NCI-H460 (cell line): ENCODE data around the gene CRACR2A. TPM values are rescaled to one million over a fixed set of nuclear protein-coding genes. Genes with fewer than 3 reads are reported as not detected.

Experiments used
- DNase-seq: peaks from one replicate; pipeline ENCODE4 v3.0.0-alpha.2; 2016; ENCODE audit warnings: low read depth; ENCODE audit errors: extremely low read depth
- total RNA-seq: library from RNA; depleted of rRNA; stranded (reverse); fragments of >200 nt; shearing (Covaris generic); gene quantifications from 2 replicates; pipeline ENCODE4 v1.2.3, GENCODE V29; 2014

CRACR2A gene
- total RNA-seq, 1 experiment from 2014 or later, result 4.2 TPM

DNA sequence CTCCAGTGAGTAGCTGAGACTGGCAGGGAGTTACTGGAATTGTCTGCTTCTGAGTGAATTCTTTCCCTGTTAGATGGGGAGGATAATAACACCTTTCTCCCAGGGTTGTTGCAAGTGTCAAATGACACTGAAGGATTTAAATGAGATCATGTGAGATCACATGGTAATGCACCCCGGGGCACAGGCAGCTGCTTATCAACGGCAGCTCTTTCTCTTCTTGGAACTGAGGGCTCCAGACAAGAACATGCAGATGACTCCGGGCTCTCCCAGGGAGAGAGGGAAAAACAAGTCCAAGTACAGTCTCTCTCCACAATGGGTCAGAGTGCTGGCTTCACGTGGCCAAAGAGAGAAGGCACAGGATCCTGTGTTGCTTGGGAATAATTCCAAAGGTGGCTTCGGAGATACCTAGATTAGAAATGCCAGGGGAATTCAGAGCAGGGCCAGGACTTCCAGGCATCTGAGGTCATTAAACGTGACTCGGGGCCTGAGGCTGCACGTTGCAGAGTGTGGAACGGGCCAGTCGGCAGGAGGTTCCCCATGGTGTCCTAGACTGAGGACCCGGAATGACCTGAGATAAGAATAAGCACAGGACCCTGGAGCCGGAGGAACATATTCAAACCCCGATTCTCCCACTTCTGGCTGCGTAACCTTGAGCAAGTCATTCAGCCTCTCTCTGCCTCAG lies 152.7 kb downstream of the CRACR2A start:
- no peak for DNase-seq

DNA sequence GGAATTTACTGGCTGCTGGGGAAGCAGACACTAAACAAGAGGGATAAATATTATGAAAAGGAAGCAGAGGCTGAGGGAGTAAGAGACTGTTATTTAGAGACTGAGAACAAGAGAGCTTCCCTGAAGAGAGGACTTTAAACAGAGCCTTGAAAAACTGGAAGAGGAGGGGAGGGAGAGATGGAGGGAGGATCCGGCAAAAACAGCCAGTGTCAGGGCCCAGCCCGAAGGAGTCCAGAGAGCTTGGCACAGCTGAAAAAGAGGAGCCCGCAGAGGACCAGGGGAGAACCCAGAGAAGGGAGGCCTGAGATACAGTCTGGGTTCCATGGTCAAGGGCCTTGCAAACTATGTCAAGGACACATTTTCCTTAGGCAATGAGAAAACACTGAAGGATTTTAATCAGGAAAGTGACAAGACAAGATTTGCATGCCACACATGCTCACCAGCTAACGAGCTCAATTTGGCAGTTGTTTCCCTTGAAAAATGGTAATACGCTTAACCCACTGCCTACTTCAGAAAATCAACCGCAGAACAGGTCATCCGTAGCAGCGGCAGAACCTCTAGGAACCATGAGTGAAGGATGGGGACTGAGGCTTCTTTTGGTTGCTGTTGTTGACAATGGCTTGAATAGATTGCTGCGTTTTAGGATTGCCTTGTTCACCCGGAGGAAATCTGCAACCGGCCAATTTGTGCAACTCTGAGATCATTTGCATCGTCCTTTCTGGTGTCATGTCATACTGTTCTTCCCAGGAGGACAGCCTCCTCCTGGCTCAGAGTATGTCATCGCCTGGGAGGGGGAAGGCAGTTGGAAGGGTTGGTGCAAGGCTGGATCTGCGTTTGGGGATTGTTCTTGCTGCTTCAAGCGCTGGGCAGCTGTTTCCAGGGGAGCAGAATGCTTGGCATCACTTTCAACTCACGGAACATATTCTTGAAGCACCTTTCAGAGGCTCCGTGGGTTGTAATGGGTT lies 153.7 kb downstream of the CRACR2A start:
- DNase-seq, result no peak

DNA sequence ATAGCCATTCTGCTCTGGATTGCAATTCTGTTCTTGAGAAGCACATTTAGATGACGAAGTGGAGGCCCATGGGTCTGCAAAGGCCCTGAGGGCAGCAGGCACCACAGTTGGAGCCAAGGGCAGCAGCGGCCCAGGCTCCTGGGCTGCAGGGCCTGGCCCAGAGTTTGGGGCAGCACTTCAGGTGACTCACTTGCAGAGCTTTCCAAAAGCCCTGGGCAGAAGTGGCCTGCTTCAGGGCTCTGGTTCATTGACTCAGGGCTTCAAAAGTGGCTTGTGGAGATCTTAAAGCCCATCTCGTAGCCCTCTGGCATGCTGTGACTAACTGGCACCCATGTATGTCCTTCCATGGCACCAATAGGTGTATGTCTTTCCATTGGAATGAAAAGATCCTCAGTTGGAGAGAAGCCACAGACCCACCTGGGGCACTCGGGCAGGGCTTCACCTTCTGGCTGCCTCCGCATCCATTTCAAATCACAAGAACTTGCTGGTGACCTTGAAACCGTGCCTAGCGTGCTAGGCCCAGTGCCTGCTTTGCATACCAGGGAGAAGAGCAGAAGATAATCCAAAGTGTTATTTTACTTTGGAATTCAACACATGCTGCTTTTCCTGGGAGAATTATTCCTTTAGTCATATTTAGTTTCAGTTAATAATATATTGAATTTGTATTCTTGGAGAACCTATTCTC lies 155.2 kb downstream of the CRACR2A start:
- DNase-seq, result no peak

DNA sequence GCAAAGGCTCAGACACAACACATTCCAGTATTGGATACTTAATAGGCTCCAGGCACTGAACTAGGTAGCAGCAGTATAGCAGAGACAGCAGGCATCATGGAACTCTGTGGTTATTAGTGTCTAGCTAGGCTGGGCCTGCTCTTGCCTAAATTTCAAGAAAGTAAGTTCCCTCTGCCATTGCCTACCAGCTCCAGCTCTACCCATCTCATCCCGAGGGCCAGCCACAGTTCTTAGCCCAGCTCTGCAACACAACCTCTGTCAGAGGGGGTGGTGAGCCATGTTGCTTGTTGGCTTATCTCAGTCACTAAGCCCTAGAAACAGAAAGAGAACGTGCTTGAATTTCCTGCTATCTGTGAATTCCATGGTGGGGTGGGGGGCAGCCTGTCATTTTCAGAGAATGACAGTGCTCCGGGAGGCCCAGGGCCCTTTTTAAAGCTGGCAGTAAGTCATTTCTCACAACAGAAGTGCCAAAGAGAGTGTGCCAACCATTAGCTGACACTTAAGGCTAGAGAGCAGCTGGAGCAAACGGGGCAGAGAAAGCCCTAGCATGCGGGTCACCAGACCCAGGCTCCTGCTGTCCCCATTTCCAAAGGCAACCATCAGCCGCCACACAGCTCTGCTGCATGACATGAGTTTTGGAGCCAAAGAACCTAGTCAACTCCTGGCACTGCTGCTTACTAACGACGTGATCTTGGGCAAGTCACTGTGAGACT lies 156.1 kb downstream of the CRACR2A start:
- DNase-seq, result no peak

DNA sequence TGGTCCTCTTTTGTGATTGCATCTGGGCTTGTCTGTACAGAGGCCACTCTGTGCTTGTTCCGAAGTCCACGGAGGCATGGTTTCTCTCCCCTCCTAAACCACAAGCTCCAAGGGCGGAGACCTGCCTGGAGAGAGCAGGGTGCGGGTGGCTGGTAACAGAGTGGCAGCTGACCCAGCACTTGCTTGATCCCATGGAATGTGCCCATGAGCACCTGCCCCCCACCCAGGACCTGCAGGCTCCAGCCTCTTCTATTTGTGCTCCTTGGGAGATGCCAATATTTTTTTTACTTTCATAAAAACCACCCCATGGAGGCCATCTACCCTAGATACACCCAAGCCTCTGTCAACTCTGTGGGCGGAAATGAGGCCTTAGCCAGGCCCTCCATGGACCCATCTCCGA lies 157.2 kb downstream of the CRACR2A start:
- DNase-seq, result no peak

DNA sequence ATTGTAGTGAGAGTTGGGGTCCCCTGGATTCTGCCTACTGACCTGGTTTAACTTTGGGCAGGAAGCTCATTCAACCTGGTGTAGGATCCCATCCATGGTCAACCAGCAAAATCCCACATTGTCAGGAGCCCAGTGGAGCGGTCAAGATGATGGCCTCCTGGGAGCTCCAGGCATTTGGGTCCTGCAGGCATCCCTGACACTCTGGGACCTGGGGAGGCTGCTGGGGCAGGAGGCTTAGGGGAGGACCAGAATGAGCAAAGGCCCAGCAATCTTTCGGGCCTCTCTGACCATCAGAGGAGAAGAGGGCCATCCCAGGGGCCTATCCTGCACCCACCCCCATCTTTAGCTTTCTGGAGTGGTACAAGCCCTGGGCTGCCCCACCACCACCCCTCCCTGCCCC lies 157.9 kb downstream of the CRACR2A start:
- no peak for DNase-seq

DNA sequence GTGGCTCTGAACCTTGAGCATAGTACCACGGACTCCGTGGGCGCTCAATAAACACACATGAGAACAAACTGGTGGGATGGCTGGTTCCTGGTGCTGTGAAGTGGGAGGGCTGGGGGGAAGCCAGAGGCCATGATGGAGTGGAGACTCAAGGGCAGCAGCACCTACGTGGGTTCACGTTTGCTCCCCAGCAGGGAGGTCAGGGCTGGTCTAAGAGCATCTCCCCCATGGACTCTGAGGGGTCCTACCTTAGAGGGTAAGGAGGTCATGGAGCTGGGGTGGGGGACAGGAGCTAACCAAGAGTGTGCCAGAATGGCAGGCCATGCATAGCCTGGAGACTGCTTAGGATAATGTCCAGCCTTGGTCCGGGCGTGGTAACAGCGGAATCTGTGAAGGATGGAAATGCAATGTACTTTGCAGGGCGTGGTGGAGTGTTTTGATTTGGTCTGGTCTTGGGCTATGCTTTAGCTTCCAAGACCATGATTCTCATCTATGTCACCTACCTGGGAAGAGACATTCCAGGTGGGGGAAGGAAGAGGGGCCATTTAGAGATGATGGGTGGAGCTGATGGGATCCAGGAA lies 158.9 kb downstream of the CRACR2A start:
- no peak for DNase-seq

DNA sequence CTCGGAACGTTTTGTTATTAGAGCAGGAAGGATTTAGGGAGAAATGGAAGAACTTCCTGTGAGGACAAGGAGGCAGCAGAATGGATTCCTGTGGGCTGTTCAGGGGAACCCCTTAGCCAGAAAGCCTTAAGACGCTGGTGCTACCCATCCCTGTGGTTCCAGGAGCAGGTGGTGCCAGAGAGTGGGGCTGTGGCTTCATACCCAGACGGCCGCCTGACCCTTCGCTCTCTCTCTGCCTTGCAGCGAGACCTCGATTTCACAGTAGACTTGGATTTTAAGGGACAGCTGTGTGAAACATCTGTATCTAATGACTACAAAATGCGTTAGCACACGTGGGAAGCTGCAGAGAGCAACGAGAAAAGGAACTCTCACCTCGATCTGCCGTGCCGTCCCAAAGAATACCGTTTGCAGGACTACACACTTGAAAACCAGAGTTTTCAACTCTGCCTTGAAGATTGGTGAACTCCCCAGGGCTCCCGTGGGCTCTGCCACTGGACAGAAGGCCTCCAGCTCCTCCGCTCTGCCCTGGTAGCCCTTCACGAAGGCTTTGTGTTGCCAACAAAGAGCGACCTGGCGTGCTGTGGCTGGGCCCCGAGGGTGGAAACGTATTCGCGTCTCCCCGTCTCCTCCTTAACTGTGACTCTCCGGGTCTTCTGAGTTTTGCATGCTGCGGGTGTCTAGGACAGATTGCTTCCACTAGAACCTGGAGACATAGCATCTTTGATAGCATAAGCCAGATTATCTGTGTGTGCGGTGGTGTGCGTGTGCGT lies 159.9 kb downstream of the CRACR2A start:
- DNase-seq, result no peak

DNA sequence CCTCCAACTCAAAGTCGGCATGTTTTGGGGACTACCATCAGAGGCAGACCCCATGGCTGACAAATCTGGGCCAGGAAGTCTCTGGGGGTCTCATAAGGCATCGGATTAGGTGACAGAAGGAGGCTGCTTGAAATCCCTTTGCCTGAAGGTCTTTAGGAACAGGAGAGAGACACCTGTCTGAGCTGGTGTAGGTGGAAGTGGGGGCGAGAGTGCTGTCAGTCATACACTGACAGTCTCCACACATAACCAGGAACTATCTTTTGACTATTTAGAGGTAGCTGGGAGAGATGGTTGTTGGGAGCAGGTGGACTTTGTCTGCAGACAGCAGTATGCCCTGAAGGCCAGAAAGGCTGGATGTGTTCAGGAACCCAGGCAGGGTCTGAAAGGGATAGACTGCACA lies 163.2 kb downstream of the CRACR2A start:
- no peak for DNase-seq

DNA sequence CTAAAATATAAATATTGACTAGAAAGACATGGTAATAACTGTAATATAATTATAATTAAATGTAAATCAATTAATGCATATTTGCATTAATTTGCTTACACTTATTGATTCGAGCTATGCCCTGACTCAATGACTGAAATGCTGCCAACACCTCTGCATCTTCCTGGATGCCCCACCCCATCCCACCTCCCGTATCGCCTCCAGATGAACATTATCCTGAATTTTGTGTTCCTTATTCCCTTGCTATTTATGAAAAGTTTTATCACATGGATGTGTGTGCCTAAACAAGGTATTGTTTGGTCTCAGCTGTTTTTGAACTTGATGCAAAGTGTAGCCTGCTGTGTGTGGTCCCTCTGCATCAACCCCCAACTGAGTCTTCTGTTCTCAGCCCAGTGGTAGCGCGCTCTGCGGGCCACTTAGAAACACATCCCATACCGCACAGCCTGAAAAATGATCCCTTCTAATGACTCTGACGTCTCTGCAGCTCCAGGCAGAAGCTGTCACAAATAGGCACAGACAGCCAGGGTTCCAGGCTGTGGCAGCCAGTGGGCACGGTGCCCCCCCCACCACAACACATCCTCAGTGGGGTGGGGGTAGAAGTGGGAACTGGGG lies 165.4 kb downstream of the CRACR2A start:
- DNase-seq, result no peak

DNA sequence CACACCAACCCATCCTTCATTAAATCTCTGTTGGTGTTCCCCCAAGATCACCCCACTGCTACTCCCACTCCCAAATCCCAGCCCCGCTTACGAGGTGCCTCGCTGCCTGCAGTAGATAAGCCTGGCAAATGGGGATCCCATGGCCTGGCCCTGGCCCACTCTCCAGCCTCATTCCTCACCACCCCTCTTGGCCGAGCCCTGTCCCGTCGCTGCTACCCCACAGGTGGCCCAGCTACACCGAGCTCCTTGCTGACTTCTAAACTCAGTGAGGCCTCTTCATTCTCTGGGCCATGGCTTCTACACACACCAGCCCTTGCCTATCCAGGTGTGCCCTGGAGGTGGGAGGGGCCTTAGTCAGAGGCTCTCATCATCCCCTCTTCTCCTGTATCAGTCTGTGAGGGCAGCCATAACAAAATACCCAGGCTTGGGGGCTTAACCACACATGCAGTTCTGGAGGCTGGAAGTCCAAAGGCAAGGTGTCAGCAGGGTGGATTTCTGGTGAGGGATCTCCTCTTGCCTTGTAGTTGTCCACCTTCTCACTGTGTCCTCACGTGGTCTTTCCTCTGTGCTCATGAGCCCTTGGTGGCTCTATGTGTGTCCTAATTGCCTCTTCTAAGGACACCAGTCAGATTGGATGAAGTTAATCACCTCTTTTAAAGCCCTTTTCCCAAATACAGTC lies 169.1 kb downstream of the CRACR2A start:
- no peak for DNase-seq

DNA sequence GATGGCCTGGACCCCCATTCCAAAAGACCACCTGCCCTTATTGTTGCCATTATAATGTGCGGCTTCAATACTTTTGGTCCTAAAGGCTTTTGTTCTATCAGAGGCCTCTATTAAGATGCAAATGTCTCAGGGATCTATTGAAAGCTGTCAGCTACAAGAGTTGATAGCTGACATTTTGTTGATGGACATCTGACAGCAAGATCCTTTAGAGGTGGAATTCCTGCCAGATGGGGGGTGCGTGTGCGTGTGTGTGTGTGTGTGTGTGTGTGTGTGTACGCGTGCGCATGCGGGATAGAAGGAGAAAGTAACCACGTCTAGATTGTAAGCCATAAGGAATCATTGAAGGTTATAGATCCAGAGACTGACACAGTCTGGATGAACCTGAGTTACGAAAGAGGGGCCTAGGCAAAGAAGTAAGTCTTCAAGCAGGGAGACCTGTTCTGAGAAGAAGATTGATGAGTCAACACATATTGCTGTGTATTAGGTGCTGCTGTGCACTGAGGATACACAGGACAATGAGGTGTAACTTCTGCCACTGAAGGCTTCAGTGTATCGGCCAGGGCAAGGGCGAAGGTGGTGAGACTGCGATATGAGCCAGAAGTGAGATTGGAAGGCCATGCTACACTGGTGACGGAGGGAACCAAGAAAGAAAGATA lies 172.7 kb downstream of the CRACR2A start:
- DNase-seq, result no peak

DNA sequence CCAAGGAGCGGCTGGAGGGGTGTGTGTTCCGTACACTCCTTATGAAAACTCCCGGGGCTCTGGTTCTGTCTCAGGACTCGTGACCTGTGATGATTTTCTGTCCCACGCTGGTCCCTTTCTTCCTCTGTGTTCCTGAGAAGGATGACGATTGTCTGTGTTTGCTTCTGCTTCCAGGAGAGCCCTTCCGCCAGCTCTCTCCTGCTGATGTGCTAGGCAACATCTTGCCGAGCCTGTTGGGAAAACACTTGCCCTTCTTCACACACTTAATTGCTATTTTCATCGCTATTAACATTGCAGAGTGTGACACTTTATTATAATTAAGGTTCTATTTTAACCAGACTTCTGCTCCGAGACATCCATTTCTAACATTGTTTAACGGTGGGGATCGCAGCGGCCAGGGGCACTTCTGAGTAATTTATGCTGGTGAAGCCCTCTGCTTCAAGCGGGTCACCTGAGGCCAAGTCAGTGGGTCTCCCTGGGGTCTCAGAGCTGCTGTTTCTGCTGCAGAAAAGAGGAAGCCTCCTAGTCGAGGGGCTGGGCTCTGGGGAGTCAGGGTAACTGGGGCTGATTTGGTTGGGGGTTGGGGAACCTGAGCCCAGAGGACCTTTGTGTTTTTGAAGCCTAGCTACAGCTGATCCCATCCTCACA lies 173.3 kb downstream of the CRACR2A start:
- no peak for DNase-seq

DNA sequence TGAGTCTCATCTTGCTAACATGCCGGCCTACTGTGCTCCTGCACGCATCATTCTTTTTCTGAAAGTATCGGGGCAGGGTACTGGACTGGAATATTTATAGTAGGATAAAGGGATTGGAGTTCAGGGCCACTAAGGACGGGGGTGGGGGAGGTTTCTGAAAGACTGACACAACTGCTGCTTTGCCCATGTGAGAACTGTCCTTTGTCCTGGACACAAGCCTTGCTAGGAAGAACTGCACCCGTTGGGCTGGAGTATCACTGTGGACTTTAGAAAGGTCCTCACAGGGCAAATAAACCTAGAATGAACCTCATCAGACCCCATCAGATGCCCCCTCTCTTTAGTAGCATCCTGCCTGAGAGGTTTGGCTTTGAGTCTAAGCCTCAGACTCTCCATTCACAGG lies 174.4 kb downstream of the CRACR2A start:
- no peak for DNase-seq

DNA sequence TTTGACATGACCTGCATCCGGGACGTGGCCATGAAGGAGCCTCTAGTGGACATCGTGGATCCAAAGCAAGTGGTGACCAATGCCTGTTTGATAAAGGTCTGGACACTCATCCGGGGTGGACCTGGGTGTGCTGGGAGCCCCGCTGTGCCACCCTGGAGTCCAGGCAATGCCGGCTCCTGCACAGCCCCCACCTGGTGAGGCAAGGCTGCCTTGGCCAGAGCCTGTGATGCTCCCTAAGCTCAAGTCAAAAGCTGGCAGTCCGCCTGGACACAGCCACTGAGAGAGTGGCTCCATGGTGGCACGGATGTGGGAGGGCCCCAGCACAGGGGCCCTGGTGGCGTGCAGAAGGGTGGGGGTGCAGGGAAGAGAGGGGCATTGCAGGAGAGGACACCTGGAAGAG lies 176.0 kb downstream of the CRACR2A start:
- no peak for DNase-seq

DNA sequence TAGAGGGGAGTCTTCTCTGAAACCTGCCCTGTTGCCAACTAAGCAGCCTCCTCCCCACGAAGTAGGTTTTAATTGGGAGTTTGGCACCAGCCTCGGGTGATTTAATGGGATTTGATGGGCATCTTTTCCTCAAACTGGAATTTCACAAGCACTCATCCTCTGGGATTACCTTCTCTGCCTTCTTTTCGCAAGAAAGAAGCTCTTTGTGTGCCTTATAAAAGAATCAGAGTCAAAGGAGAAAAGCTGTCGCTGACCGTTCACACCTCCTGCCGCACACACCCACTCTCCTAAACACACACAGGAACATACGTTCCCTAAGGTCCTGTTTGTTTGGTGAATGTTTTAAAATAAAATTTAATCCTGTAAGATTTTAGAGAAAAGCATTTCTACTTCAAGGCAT lies 177.9 kb downstream of the CRACR2A start:
- no peak for DNase-seq

DNA sequence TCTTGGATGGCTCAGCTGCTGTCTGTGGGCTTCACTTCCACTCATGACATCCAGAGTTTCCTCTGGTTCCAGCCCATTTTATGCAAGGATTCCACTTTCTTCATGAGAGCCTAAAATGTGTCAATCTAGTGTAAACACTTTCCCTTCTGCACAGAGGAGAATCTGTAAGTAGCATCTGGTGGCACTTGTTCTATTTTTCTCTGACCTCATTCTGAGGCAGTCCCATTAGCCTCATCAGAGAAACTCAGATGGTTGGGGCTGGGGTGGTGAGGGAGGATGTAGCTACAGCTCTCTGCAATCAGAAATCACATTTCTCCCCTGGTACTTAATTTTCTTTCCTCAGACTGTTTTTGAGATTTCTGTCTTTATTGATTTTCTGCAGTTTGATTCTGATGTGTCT lies 180.3 kb downstream of the CRACR2A start:
- no peak for DNase-seq

DNA sequence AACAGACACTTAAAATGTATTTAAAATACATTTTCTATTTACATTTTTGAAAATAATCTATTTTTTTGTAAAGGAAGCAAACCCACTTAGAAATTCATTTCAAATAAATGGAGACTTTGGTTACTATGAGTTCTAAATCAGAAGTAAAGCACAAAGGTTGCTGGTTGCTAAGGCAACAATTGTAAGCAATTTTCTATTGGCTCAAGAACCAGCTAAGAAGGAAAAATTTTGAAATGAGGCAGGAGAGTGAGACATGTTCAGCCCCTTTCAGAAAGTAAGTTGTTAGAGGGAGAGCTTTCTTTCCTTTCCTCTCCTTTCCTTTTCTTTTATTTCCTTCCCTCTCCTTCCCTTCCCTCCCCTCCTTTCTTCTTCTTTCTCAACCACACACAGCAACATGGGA lies 181.2 kb downstream of the CRACR2A start:
- no peak for DNase-seq
